ENCODE data around the gene LATS2.
"Not testable (repeated sequence)": the region's sequence is repeated elsewhere in the genome, so short reads cannot be mapped to it uniquely, and the experiment has no call there.

Gene LATS2

GRCh38 chr13:21055016-21055415 lies 6.4 kb downstream of the LATS2 start:
- no peak for DNase-seq (ENCODE audit: low read depth, low spot score)
- H3K4me1 ChIP-seq (ENCODE audit: insufficient read depth, insufficient read length) = no peaks in the 10 kb centered on the region
- no peaks in the 10 kb centered on the region for H3K27me3 ChIP-seq (ENCODE audit: insufficient read depth, insufficient read length)
- H3K4me3 ChIP-seq (ENCODE audit: insufficient read length, low read depth) = no peak overlapping the region
- H3K9me3 ChIP-seq (ENCODE audit: insufficient read depth, low read length) = no peaks in the 10 kb centered on the region
- no peak overlapping the region for H3K9ac ChIP-seq (ENCODE audit: insufficient read length, low read depth)
- H3K36me3 ChIP-seq (ENCODE audit: insufficient read depth, insufficient read length, low read length) = peaks cover 46% of the 10 kb centered on the region
- TF ChIP-seq YY1 (IDR thresholded peaks at IDR 0.05; ENCODE audit: insufficient read depth, insufficient read length) = no peak
- TF ChIP-seq SUZ12 (IDR thresholded peaks at IDR 0.05; ENCODE audit: extremely low read depth, insufficient read depth, insufficient read length) = no peak
- TF ChIP-seq ZNF274 (IDR thresholded peaks at IDR 0.05; ENCODE audit: low read depth, low read length) = no peak

GRCh38 chr13:21054313-21054712 lies 7.1 kb downstream of the LATS2 start:
- TF ChIP-seq YY1 (IDR thresholded peaks at IDR 0.05; ENCODE audit: insufficient read depth, insufficient read length) = no peak
- TF ChIP-seq SUZ12 (IDR thresholded peaks at IDR 0.05; ENCODE audit: extremely low read depth, insufficient read depth, insufficient read length) = no peak
- TF ChIP-seq ZNF274 (IDR thresholded peaks at IDR 0.05; ENCODE audit: low read depth, low read length) = no peak
- Histone ChIP-seq H3K9ac (ENCODE audit: insufficient read length, low read depth) (no peak overlapping the region), H3K27me3 (ENCODE audit: insufficient read depth, insufficient read length) (no peaks in the 10 kb centered on the region), H3K4me3 (ENCODE audit: insufficient read length, low read depth) (no peak overlapping the region), H3K9me3 (ENCODE audit: insufficient read depth, low read length) (no peaks in the 10 kb centered on the region), H3K4me1 (ENCODE audit: insufficient read depth, insufficient read length) (no peaks in the 10 kb centered on the region), H3K36me3 (ENCODE audit: insufficient read depth, insufficient read length, low read length) (peaks cover 46% of the 10 kb centered on the region)
- DNase-seq (ENCODE audit: low read depth, low spot score) = no peak

- H3K4me3 ChIP-seq (ENCODE audit: insufficient read length, low read depth) = no peak overlapping the region
- no peak for TF ChIP-seq SUZ12 (IDR thresholded peaks at IDR 0.05; ENCODE audit: extremely low read depth, insufficient read depth, insufficient read length)
- no peak for TF ChIP-seq ZNF274 (IDR thresholded peaks at IDR 0.05; ENCODE audit: low read depth, low read length)
- no peak for TF ChIP-seq YY1 (IDR thresholded peaks at IDR 0.05; ENCODE audit: insufficient read depth, insufficient read length)
- DNase-seq (ENCODE audit: low read depth, low spot score) = no peak
- H3K9me3 ChIP-seq (ENCODE audit: insufficient read depth, low read length) = no peaks in the 10 kb centered on the region
- peaks cover 3% of the 10 kb centered on the region for H3K4me1 ChIP-seq (ENCODE audit: insufficient read depth, insufficient read length)
- H3K36me3 ChIP-seq (ENCODE audit: insufficient read depth, insufficient read length, low read length) = peaks cover 48% of the 10 kb centered on the region
- H3K27me3 ChIP-seq (ENCODE audit: insufficient read depth, insufficient read length) = no peaks in the 10 kb centered on the region
- H3K9ac ChIP-seq (ENCODE audit: insufficient read length, low read depth) = no peak overlapping the region
These were observed 8.2 kb downstream of the LATS2 start for GRCh38 chr13:21053231-21053630.

- no peak for DNase-seq (ENCODE audit: low read depth, low spot score)
- Histone ChIP-seq H3K27me3 (ENCODE audit: insufficient read depth, insufficient read length) (no peaks in the 10 kb centered on the region), H3K9me3 (ENCODE audit: insufficient read depth, low read length) (no peaks in the 10 kb centered on the region), H3K9ac (ENCODE audit: insufficient read length, low read depth) (no peak overlapping the region), H3K4me1 (ENCODE audit: insufficient read depth, insufficient read length) (peaks cover 3% of the 10 kb centered on the region), H3K4me3 (ENCODE audit: insufficient read length, low read depth) (no peak overlapping the region), H3K36me3 (ENCODE audit: insufficient read depth, insufficient read length, low read length) (peaks cover 58% of the 10 kb centered on the region)
- TF ChIP-seq YY1 (IDR thresholded peaks at IDR 0.05; ENCODE audit: insufficient read depth, insufficient read length) = no peak
- TF ChIP-seq ZNF274 (IDR thresholded peaks at IDR 0.05; ENCODE audit: low read depth, low read length) = no peak
- TF ChIP-seq SUZ12 (IDR thresholded peaks at IDR 0.05; ENCODE audit: extremely low read depth, insufficient read depth, insufficient read length) = no peak
These were observed 9.7 kb downstream of the LATS2 start for GRCh38 chr13:21051675-21052074.

- Histone ChIP-seq H3K9me3 (ENCODE audit: insufficient read depth, low read length) (no peaks in the 10 kb centered on the region), H3K4me3 (ENCODE audit: insufficient read length, low read depth) (no peak overlapping the region), H3K9ac (ENCODE audit: insufficient read length, low read depth) (no peak overlapping the region), H3K36me3 (ENCODE audit: insufficient read depth, insufficient read length, low read length) (peaks cover 58% of the 10 kb centered on the region), H3K4me1 (ENCODE audit: insufficient read depth, insufficient read length) (peaks cover 3% of the 10 kb centered on the region), H3K27me3 (ENCODE audit: insufficient read depth, insufficient read length) (no peaks in the 10 kb centered on the region)
- DNase-seq (ENCODE audit: low read depth, low spot score) = no peak
- TF ChIP-seq SUZ12 (IDR thresholded peaks at IDR 0.05; ENCODE audit: extremely low read depth, insufficient read depth, insufficient read length) = no peak
- no peak for TF ChIP-seq ZNF274 (IDR thresholded peaks at IDR 0.05; ENCODE audit: low read depth, low read length)
- TF ChIP-seq YY1 (IDR thresholded peaks at IDR 0.05; ENCODE audit: insufficient read depth, insufficient read length) = no peak
These were observed 10.8 kb downstream of the LATS2 start for GRCh38 chr13:21050288-21051197.

GRCh38 chr13:21049731-21050130 lies 11.7 kb downstream of the LATS2 start:
- not testable (repeated sequence) for H3K9ac ChIP-seq (ENCODE audit: insufficient read length, low read depth); DNase-seq (ENCODE audit: low read depth, low spot score); H3K4me3 ChIP-seq (ENCODE audit: insufficient read length, low read depth); H3K4me1 ChIP-seq (ENCODE audit: insufficient read depth, insufficient read length); H3K27me3 ChIP-seq (ENCODE audit: insufficient read depth, insufficient read length); H3K9me3 ChIP-seq (ENCODE audit: insufficient read depth, low read length)
- H3K36me3 ChIP-seq (ENCODE audit: insufficient read depth, insufficient read length, low read length) = peaks cover 64% of the 10 kb centered on the region

GRCh38 chr13:21048901-21049698 lies 12.3 kb downstream of the LATS2 start:
- H3K9ac ChIP-seq (ENCODE audit: insufficient read length, low read depth) = no peak overlapping the region
- peaks cover 65% of the 10 kb centered on the region for H3K36me3 ChIP-seq (ENCODE audit: insufficient read depth, insufficient read length, low read length)
- DNase-seq (ENCODE audit: low read depth, low spot score) = no peak
- no peaks in the 10 kb centered on the region for H3K27me3 ChIP-seq (ENCODE audit: insufficient read depth, insufficient read length)
- H3K4me3 ChIP-seq (ENCODE audit: insufficient read length, low read depth) = no peak overlapping the region
- H3K9me3 ChIP-seq (ENCODE audit: insufficient read depth, low read length) = no peaks in the 10 kb centered on the region
- no peak for TF ChIP-seq YY1 (IDR thresholded peaks at IDR 0.05; ENCODE audit: insufficient read depth, insufficient read length)
- no peak for TF ChIP-seq ZNF274 (IDR thresholded peaks at IDR 0.05; ENCODE audit: low read depth, low read length)
- no peak for TF ChIP-seq SUZ12 (IDR thresholded peaks at IDR 0.05; ENCODE audit: extremely low read depth, insufficient read depth, insufficient read length)
- peaks cover 3% of the 10 kb centered on the region for H3K4me1 ChIP-seq (ENCODE audit: insufficient read depth, insufficient read length)
